COLO829 (cell line): ENCODE measurements around the gene RASSF4.

ENCODE experiments used
- DNase-seq: peaks from one replicate; pipeline ENCODE4 v3.0.0; 2012; ENCODE audit warnings: low spot score

Gene RASSF4

GRCh38 chr10:44948642-44949041, 11.0 kb upstream of the RASSF4 start:
- DNase-seq, result no peak

GRCh38 chr10:44949127-44949802, 10.3 kb upstream of the RASSF4 start:
- DNase-seq, result no peak

GRCh38 chr10:44949915-44950314, 9.7 kb upstream of the RASSF4 start:
- no peak for DNase-seq

GRCh38 chr10:44950326-44951225, 9.0 kb upstream of the RASSF4 start:
- DNase-seq, result no peak

GRCh38 chr10:44951576-44952226, 7.9 kb upstream of the RASSF4 start:
- DNase-seq, result no peak

- DNase-seq, result peak; percentile 58
These were observed 6.8 kb upstream of the RASSF4 start for GRCh38 chr10:44952779-44953231.

GRCh38 chr10:44954042-44954441, 5.6 kb upstream of the RASSF4 start:
- no peak for DNase-seq

- DNase-seq, result no peak
These were observed 4.6 kb upstream of the RASSF4 start for GRCh38 chr10:44954962-44955361.

- no peak for DNase-seq
These were observed 4.1 kb upstream of the RASSF4 start for GRCh38 chr10:44955413-44956070.

- DNase-seq, result no peak
These were observed 3.4 kb upstream of the RASSF4 start for GRCh38 chr10:44956226-44956625.

GRCh38 chr10:44956717-44957706, 2.6 kb upstream of the RASSF4 start:
- no peak for DNase-seq

GRCh38 chr10:44958196-44958897, 1.3 kb upstream of the RASSF4 start:
- DNase-seq, result no peak

GRCh38 chr10:44958898-44959246, 730 bp upstream of the RASSF4 start:
- no peak for DNase-seq

- no peak for DNase-seq
These were observed 472 bp downstream of the RASSF4 start for GRCh38 chr10:44960088-44960460.

GRCh38 chr10:44960482-44961229, 1.1 kb downstream of the RASSF4 start:
- no peak for DNase-seq

GRCh38 chr10:44961230-44961571, 1.6 kb downstream of the RASSF4 start:
- DNase-seq, result no peak

GRCh38 chr10:44961931-44962750, 2.5 kb downstream of the RASSF4 start:
- no peak for DNase-seq

GRCh38 chr10:44962870-44963738, 3.5 kb downstream of the RASSF4 start:
- no peak for DNase-seq
